ENCODE measurements around the gene NUMA1. TPM values are rescaled to one million over a fixed set of nuclear protein-coding genes. Genes with fewer than 3 reads are reported as not detected.

Gene NUMA1
- total RNA-seq, 4 donors from 2014 or later: 259 to 342 (median 280) TPM

GRCh38 chr11:72091292-72091691 is 10.9 kb upstream of the NUMA1 start:
- peak overlapping the region; percentile 47 to 59 (median 51) for H3K27ac ChIP-seq
- TF ChIP-seq CTCF (IDR thresholded peaks at IDR 0.05) (peak; percentile 47 to 97 (median 86)), POLR2A (IDR thresholded peaks at IDR 0.05) (no peak)
- 33 to 36% methylated on average over 4 of the region's 4 CpGs for WGBS, 2 donors
- peak; percentile 77 to 78 for DNase-seq
- peaks cover 25 to 30% of the 10 kb centered on the region in 2 donors for H3K4me1 ChIP-seq
- H3K4me3 ChIP-seq (replicated peaks in 1 of 3): no peak overlapping the region
- no peaks in the 10 kb centered on the region for H3K9me3 ChIP-seq
- intact Hi-C loops (cut with DNase I): no loop called here
- H3K36me3 ChIP-seq: peaks cover 0 to 6% of the 10 kb centered on the region in 2 donors
- no peaks in the 10 kb centered on the region for H3K27me3 ChIP-seq

GRCh38 chr11:72088076-72088808 is 7.9 kb upstream of the NUMA1 start:
- Histone ChIP-seq H3K4me3 (replicated peaks in 1 of 3) (no peak overlapping the region), H3K27ac (no peak overlapping the region), H3K27me3 (no peaks in the 10 kb centered on the region), H3K36me3 (no peaks in the 10 kb centered on the region), H3K4me1 (peaks cover 21 to 24% of the 10 kb centered on the region in 2 donors), H3K9me3 (no peaks in the 10 kb centered on the region)
- no peak for DNase-seq
- TF ChIP-seq CTCF (IDR thresholded peaks at IDR 0.05): no peak
- WGBS, 2 donors: 85 to 87% methylated on average over 4 of the region's 4 CpGs
- intact Hi-C loops (cut with DNase I): no loop called here

GRCh38 chr11:72085621-72086351 is 5.4 kb upstream of the NUMA1 start:
- Histone ChIP-seq H3K36me3 (no peaks in the 10 kb centered on the region), H3K4me1 (peaks cover 0 to 8% of the 10 kb centered on the region in 2 donors), H3K4me3 (replicated peaks in 1 of 3) (no peak overlapping the region), H3K27ac (no peak overlapping the region), H3K9me3 (no peaks in the 10 kb centered on the region), H3K27me3 (no peaks in the 10 kb centered on the region)
- no peak for DNase-seq
- 95 to 98% methylated on average over 3 of the region's 3 CpGs for WGBS, 2 donors
- TF ChIP-seq CTCF (IDR thresholded peaks at IDR 0.05): no peak
- TF ChIP-seq POLR2A (IDR thresholded peaks at IDR 0.05): no peak
- intact Hi-C loops (cut with DNase I): no loop called here

GRCh38 chr11:72084965-72085364 is 4.6 kb upstream of the NUMA1 start:
- peaks cover 0 to 7% of the 10 kb centered on the region in 2 donors for H3K4me1 ChIP-seq
- no peaks in the 10 kb centered on the region for H3K36me3 ChIP-seq
- no peak overlapping the region for H3K4me3 ChIP-seq (replicated peaks in 1 of 3)
- 93 to 98% methylated on average over 1 of the region's 1 CpG for WGBS, 2 donors
- H3K27me3 ChIP-seq: no peaks in the 10 kb centered on the region
- intact Hi-C loops (cut with DNase I): no loop called here
- H3K27ac ChIP-seq: no peak overlapping the region
- no peaks in the 10 kb centered on the region for H3K9me3 ChIP-seq
- TF ChIP-seq CTCF (IDR thresholded peaks at IDR 0.05) (no peak), POLR2A (IDR thresholded peaks at IDR 0.05) (no peak)
- no peak for DNase-seq

GRCh38 chr11:72084076-72084475 is 3.7 kb upstream of the NUMA1 start:
- no peak overlapping the region for H3K27ac ChIP-seq

More at GRCh38 chr11:72084076-72084475, 3.7 kb upstream of the NUMA1 start:
- no peak overlapping the region for H3K4me3 ChIP-seq (replicated peaks in 1 of 3)
- 80 to 91% methylated on average over 4 of the region's 4 CpGs for WGBS, 2 donors
- peaks cover 3 to 7% of the 10 kb centered on the region in 2 donors for H3K4me1 ChIP-seq
- H3K9me3 ChIP-seq: no peaks in the 10 kb centered on the region
- no peaks in the 10 kb centered on the region for H3K36me3 ChIP-seq
- no peaks in the 10 kb centered on the region for H3K27me3 ChIP-seq
- no peak for TF ChIP-seq CTCF (IDR thresholded peaks at IDR 0.05)
- no peak for TF ChIP-seq POLR2A (IDR thresholded peaks at IDR 0.05)
- intact Hi-C loops (cut with DNase I): no loop called here
- no peak for DNase-seq
